ENCODE data around the gene PCDH9. TPM values are rescaled to one million over a fixed set of nuclear protein-coding genes. Genes with fewer than 3 reads are reported as not detected.

PCDH9 gene
- total and polyA plus RNA-seq, 10 of the 15 experiments (the other 5 are each of a cell fraction or from before 2014, with no cell fraction given): 0.02 to 2.3 (median 0.05) TPM; not detected in 1

DNA sequence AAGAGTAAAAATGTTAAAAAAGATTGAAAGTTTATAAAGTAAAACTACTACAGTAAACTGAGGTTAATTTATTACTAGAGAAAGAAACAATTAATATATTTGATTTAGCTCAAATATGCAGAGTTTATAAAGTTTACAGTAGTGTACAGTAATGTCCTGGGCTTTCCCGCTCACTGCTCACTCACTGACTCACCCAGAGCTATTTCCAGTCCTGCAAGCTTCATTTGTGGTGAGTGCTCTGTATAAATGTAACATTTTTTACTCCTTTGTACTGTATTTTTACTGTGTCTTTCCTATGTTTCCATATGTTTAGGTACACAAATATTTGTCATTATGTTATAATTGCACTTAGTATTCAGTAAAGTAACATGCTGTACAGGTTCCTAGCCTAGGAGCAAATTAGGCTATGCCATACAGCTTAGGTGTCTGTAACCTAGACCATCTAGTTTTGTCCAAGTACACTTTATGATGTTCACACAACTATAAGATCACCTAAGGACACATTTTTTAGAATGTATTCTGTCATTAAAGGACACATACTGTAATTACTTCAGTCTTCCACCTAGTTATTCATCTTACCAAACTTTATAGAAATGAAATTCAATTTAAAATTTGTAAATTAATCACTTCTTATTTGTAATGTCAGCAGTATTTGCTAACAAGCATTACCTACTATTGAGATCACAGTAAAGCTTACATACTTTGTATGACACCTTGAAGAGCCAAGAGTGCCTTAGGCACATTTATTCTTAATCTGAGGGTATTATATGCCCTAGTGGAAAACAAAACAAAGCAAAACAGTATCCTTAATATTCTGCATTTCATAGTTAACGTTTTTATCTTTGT is 683.4 kb downstream of the PCDH9 start:
- FAIRE-seq: no peak
- BruUV-seq (replicated peaks): no TSS peak

More for the DNA sequence above, 683.4 kb downstream of the PCDH9 start:
- Histone ChIP-seq H4K20me1 (ENCODE audit: control insufficient read depth, insufficient read depth) (no peaks in the 10 kb centered on the region), H3K27me3 (replicated peaks in 1 of 2; ENCODE audit: control insufficient read depth in 2 of 2, insufficient read depth in 2 of 2, low read length in 1 of 2) (no peaks in the 10 kb centered on the region), H3K36me3 (ENCODE audit: control insufficient read depth in 2 of 2, insufficient read depth in 2 of 2, low read length in 1 of 2) (no peaks in the 10 kb centered on the region), H3K9me3 (replicated peaks; ENCODE audit: control insufficient read depth, insufficient read depth, low read length) (no peaks in the 10 kb centered on the region), H3K4me2 (ENCODE audit: control insufficient read depth, insufficient read depth) (no peak overlapping the region), H3K4me1 (ENCODE audit: control insufficient read depth, insufficient read depth, low read length) (no peaks in the 10 kb centered on the region), H3K79me2 (ENCODE audit: control insufficient read depth, insufficient read depth, low read length) (no peaks in the 10 kb centered on the region), H3K27ac (ENCODE audit: control insufficient read depth, insufficient read depth) (no peak overlapping the region), H3K9ac (ENCODE audit: control insufficient read depth, insufficient read depth, low read length) (no peak overlapping the region), H3K4me3 (no peak overlapping the region), H2AFZ (ENCODE audit: control insufficient read depth, low read depth, low read length) (no peak overlapping the region)
- POLR2A ChIA-PET: no interaction called here
- in situ Hi-C loops (cut with MboI): no loop called here
- RAD21 ChIA-PET (ENCODE audit: unreplicated experiment): interaction anchor here (1.2 kb wide), 1 partner anchor 12 kb away, joined by 3 read pairs; no protein-coding TSS in a partner anchor
- no peak for TF ChIP-seq ZBED1 (IDR thresholded peaks at IDR 0.05; ENCODE audit: borderline replicate concordance)
- TF ChIP-seq STAT1 (conservative IDR thresholded peaks at IDR 0.05): no peak
- TF ChIP-seq EP300 (IDR thresholded peaks at IDR 0.05; ENCODE audit: borderline replicate concordance in 1 of 2, control insufficient read depth in 1 of 2, low read depth in 2 of 2, low read length in 2 of 2): no peak
- no peak for TF ChIP-seq BCL11A (IDR thresholded peaks at IDR 0.05; ENCODE audit: low read depth, low read length)
- TF ChIP-seq, protein P1, sequence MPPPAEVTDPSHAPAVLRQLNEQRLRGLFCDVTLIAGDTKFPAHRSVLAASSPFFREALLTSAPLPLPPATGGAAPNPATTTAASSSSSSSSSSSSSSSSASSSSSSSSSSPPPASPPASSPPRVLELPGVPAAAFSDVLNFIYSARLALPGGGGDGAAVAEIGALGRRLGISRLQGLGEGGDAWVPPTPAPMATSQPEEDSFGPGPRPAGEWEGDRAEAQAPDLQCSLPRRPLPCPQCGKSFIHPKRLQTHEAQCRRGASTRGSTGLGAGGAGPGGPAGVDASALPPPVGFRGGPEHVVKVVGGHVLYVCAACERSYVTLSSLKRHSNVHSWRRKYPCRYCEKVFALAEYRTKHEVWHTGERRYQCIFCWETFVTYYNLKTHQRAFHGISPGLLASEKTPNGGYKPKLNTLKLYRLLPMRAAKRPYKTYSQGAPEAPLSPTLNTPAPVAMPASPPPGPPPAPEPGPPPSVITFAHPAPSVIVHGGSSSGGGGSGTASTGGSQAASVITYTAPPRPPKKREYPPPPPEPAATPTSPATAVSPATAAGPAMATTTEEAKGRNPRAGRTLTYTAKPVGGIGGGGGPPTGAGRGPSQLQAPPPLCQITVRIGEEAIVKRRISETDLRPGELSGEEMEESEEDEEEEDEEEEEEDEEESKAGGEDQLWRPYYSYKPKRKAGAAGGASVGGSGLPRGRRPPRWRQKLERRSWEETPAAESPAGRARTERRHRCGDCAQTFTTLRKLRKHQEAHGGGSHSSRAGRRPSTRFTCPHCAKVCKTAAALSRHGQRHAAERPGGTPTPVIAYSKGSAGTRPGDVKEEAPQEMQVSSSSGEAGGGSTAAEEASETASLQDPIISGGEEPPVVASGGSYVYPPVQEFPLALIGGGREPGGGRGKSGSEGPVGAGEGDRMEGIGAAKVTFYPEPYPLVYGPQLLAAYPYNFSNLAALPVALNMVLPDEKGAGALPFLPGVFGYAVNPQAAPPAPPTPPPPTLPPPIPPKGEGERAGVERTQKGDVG (CRISPR knock-in tag; IDR thresholded peaks at IDR 0.05): no peak
- no peak for TF ChIP-seq POLR2A (IDR thresholded peaks at IDR 0.05; ENCODE audit: low read depth, low read length)
- no peak for TF ChIP-seq POLR2AphosphoS2 (IDR thresholded peaks at IDR 0.05; ENCODE audit: low read depth, low read length)
- TF ChIP-seq SP1 (IDR thresholded peaks at IDR 0.05; ENCODE audit: low read depth, low read length): no peak
- TF ChIP-seq, protein P2, sequence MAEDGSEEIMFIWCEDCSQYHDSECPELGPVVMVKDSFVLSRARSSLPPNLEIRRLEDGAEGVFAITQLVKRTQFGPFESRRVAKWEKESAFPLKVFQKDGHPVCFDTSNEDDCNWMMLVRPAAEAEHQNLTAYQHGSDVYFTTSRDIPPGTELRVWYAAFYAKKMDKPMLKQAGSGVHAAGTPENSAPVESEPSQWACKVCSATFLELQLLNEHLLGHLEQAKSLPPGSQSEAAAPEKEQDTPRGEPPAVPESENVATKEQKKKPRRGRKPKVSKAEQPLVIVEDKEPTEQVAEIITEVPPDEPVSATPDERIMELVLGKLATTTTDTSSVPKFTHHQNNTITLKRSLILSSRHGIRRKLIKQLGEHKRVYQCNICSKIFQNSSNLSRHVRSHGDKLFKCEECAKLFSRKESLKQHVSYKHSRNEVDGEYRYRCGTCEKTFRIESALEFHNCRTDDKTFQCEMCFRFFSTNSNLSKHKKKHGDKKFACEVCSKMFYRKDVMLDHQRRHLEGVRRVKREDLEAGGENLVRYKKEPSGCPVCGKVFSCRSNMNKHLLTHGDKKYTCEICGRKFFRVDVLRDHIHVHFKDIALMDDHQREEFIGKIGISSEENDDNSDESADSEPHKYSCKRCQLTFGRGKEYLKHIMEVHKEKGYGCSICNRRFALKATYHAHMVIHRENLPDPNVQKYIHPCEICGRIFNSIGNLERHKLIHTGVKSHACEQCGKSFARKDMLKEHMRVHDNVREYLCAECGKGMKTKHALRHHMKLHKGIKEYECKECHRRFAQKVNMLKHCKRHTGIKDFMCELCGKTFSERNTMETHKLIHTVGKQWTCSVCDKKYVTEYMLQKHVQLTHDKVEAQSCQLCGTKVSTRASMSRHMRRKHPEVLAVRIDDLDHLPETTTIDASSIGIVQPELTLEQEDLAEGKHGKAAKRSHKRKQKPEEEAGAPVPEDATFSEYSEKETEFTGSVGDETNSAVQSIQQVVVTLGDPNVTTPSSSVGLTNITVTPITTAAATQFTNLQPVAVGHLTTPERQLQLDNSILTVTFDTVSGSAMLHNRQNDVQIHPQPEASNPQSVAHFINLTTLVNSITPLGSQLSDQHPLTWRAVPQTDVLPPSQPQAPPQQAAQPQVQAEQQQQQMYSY (CRISPR knock-in tag; IDR thresholded peaks at IDR 0.05): no peak
- TF ChIP-seq TCF3 (IDR thresholded peaks at IDR 0.05; ENCODE audit: borderline replicate concordance, insufficient read depth, low read depth, low read length): no peak
- CTCF ChIA-PET: interaction anchor here (1.3 kb wide), 1 partner anchor 13 kb away, joined by 3 read pairs; no protein-coding TSS in a partner anchor
- 0% methylated on average over 2 of the region's 2 CpGs for WGBS (ENCODE audit: insufficient coverage, insufficient replicate concordance, low lambda C conversion rate, missing lambda C conversion rate)
- SMC1A ChIA-PET (ENCODE audit: uncharacterized antibody, unreplicated experiment): interaction anchor here (0.6 kb wide), 1 partner anchor 399 kb away, joined by 3 read pairs; no protein-coding TSS in a partner anchor
- ATAC-seq: peak; percentile 43; the same call in 1 of the 3 replicates
- DNase-seq (ENCODE audit: low read depth, low spot score): no peak
- intact Hi-C loops (cut with micrococcal nuclease; ENCODE audit: unreplicated experiment): loop anchor here (10.0 kb wide), 1 partner anchor 688 kb away; the partner anchor contains the start of gene PCDH9
